ENCODE measurements around the gene MTHFD2.
"Not testable (repeated sequence)": the region's sequence is repeated elsewhere in the genome, so short reads cannot be mapped to it uniquely, and the experiment has no call there.

MTHFD2 gene

DNA sequence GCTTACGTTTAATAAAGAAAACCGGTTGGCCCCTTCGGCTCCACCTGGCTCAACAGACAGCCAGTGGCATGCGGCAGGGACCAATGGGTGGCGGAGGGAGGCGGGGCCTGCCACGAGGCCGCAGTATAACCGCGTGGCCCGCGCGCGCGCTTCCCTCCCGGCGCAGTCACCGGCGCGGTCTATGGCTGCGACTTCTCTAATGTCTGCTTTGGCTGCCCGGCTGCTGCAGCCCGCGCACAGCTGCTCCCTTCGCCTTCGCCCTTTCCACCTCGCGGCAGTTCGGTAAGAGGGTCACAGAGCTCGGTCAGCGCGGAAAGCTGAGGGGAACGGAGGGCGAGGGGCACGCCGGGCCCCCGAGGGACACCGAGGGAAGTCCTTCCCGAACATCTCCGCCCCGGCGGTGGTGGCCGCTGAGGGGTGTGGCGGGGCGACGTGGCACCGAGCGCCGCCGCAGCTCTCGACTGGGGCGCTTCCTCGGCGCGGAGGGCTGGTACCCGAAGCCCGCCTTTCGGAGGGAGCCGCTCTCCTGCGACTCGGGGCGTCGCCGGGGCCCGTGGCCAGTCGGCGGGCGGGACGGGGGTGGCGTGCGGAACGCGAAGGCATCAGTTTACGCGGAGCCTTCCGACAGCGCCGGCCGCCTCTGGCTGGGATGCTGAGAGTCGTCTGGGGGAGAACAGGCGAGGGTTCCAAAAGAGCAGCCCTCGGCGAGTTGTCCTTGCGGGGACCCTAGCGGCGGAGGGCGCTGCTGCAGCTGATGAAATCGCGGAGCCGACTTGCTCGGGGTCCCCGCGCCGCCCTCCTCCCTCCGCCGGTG lies at the start of gene MTHFD2:
Gene MTHFD2, plus strand, starts transcription at position 155 of the 814 bp plus-strand sequence. Its CDS starts 27 bp downstream, at position 182.
- DNase-seq, result peak; percentile 94

- no peak for DNase-seq
These were observed 49.2 kb upstream of the MTHFD2 start for GRCh38 chr2:74149247-74149525.

DNA sequence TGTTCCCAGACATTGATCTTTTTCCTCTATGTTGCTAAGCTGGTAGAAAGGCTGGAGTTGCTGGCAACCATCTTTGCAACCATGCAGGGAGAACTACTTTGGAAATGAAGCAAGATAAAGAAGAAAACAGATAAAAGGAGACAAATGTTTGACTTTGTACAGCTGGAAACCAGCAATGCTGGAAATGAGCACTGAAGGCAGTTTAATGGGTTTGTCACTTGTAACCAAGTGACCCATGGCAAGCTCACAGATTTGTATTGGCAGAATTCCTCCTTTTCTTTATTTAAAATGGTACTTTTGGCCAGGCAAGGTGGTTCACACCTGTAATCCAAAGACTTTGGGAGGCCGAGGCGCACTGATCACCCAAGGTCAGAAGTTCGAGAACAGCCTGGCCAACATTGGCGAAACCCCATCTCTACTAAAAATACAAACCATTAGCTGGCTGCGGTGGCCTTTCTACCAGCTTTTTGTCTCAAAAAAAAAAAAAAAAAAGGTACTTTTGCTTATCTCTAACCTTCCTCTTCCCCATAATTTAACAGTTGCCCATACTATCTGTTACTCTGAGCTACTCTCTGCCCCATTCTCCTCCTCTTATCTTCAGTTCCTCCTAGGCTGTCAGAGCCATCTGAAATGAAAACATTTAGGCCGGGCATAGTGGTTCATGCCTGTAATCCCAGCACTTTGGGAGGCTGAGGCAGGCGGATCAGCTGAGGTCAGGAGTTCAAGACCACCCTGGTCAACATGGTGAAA lies 48.7 kb upstream of the MTHFD2 start:
- no peak for DNase-seq

DNA sequence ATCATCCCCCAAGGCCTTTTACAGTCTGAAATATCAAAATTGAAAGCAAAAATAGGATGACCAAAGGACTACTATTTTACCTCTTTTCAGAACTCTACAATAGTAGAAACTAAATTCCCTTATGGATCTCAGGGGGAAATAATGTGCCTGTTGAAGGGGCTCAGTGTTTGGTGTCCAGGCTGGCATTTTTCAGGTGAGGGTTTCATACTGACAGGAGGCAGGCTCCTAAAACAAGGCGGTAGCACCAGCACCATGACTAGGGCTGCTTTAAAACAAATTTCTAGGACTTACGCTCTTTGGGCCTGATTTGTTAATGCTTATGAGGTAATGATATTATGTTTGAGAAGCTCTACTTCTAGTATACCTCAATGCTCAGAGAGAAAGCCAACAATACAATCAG lies 45.5 kb upstream of the MTHFD2 start:
- no peak for DNase-seq

- no peak for DNase-seq
These were observed 42.6 kb upstream of the MTHFD2 start for GRCh38 chr2:74155830-74156229.

DNA sequence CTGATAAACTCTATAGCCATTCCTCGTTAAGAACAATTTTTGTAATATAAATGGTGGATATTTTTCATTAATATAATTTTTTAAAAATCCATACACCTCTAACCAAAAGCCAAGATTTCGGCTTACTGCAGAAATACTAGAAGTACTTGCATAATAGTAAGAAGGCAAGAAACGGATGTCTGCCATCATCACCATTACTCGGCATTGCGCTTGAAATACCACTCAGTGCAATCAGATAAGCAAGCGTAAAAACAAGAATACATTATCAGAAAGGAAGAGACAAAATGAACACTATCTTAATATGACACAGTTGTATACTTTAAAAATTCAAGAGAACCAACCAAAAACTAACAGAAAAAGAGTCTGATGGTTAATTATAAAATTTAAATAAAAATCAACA lies 35.5 kb upstream of the MTHFD2 start:
- no peak for DNase-seq

GRCh38 chr2:74164761-74165160 lies 33.7 kb upstream of the MTHFD2 start:
- no peak for DNase-seq

DNA sequence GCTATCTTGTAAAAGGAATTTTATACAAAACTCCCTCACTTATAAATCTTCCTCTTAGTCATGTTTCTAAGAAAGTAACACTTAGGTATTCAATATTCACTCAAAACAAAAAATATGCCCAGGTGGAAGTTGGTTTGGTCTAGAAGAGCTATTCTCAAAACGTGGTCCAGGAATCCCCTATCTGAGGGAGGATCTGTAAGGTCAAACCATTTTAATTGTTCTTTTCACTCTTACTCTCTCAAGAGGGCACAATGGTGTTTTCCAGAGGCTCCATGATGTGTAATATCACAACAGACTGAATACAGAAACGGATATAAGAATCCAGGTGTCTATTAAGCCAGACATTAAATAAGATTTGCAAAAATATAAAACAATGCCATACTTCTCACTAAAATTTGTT lies 29.7 kb upstream of the MTHFD2 start:
- no peak for DNase-seq

- DNase-seq, result no peak
These were observed 23.5 kb upstream of the MTHFD2 start for GRCh38 chr2:74174909-74175308.

DNA sequence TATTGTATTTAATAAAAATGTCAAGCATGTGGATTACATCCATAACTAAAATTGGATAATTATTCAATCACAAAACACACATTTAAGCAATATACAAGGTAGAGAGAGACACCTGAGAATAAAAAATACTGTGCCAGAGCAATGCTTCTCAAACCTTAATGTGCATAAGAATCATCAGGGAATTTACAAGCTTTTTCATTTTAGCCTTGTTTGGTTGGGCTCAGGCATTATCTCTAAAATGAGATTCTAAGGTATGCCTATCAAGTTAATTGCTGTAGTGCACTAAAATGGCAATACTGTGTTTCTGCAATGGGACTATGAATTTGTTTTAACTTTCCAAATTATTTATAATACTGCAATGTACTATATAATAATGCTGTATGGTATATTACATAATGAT lies 20.7 kb upstream of the MTHFD2 start:
- no peak for DNase-seq

GRCh38 chr2:74178211-74179062 lies 20.0 kb upstream of the MTHFD2 start, which contains the start of gene MOB1A:
MOB1A (minus strand) TSS chr2:74178879; CDS start chr2:74178674, 205 bp downstream.
- peak; percentile 98 for DNase-seq

GRCh38 chr2:74179063-74179865 lies 19.2 kb upstream of the MTHFD2 start:
- DNase-seq, result no peak

GRCh38 chr2:74181739-74182138 lies 16.7 kb upstream of the MTHFD2 start:
- DNase-seq, result peak; percentile 95

DNA sequence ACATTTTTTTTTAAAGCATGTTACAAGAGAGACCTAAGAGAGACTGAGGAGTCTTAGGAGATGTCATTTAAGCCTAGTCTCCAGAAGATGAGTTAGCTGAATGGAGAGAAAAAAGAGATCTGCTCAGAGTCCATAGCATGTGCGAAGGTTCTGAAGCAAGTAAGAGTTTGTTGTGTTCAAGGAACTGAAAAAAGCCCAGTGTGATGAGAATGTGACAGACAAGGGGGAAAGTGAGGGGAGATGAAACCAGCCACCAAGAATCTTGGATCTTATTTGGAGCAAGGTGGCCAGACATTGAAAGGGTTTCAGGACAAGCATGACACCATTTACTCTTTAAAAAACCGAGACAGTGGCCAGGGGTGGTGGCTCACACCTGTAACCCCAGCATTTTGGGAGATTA lies 14.5 kb upstream of the MTHFD2 start:
- no peak for DNase-seq

- DNase-seq, result peak; percentile 96
These were observed 12.4 kb upstream of the MTHFD2 start for GRCh38 chr2:74186038-74186437.

DNA sequence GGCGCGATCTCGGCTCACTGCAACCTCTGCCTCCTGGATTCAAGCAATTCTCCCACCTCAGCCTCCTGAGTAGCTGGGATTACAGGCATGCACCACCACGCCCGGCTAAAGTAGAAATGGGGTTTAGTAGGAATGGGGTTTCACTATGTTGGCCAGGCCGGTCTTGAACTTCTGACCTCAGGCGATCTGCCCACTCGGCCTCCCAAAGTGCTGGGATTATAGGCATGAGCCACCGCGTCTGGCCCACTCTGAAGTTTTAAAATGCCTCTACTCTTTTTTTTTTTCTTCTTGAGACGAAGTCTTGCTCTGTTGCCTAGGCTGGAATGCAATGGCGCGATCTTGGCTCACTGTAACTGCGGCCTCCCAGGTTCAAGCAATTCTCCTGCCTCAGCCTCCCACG lies 11.7 kb upstream of the MTHFD2 start:
- not testable (repeated sequence) for DNase-seq

DNA sequence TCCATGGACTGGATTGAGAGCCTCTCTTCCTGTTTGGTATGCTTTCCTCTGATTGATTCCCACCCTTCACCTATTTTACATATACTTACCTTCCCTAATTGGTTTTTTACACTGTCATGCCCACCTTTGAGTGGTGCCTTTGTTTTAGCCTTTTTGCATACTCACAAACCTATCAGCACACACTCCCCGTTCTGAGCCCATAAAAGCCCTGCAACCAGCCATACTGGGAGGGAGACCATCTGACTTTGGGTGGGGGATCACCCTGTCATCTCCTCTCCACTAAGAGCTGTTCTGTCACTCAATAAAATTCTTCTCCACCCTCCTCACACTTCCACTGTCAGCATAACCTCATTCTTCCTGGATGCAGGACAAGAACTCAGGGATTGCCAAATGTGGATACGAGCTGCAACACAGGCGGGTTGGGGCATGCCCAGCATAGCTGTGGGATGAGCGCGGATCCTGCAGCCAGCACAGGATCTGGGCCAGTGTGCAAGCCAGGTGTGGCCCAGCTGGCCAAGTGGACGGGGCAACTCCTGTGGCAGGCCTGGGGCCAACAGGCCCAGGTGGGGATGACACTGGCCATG lies 10.3 kb upstream of the MTHFD2 start:
- DNase-seq, result no peak

GRCh38 chr2:74188696-74189095 lies 9.7 kb upstream of the MTHFD2 start:
- no peak for DNase-seq

DNA sequence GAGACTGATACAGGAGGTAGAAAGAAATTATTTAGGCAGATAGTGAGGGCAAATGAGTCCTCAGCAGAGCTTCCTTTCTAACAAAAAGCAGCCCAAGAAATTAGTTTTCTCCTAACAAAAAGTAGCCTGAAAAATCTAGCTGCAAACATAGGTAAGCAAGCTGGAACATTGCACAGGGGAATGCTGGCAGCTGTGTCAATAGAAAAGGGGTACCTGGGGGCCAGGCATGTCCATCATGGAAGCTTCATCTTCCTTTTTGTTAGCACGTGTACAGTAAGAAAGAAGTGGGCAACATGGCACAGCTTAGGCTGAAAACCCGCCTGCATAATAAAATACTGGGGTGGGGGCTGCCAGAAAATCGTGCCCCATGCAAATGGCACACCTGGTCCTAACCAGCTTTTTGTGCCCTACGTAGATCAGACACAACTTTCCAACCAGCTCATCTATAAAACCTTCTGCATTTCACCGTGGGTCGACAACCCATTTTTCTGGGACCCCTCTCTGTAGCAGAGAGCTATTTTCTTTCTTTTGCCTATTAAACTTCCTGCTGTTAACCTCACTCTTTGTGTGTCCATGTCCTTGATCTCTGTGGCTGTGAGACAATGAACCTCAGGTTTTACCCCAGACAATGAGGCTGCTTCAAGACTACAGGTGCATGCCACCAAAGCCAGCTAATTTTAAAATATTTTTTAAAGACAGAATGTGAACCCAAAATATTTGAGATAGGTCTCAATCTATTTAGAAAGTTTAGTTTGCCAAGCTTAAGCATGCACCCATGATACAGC lies 6.6 kb upstream of the MTHFD2 start:
- DNase-seq, result no peak

DNA sequence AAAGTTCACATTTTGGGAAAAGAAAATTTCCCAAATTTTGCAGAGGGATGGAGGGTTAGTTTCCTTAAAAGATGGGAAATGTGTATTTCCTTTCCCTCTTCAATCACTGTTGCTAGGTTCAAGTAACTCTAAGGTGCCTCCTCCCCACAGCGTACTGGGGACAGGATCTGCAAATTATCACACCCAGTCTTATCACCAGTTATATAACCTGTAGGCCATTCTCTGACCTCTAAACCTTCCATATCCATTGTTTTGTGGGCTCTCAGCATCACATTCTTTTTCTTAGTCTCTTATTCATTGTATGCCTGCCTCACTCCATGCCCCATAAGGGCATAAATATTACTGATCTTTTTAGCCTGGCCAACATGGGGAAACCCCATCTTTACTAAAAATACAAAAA lies 3.6 kb upstream of the MTHFD2 start:
- no peak for DNase-seq

DNA sequence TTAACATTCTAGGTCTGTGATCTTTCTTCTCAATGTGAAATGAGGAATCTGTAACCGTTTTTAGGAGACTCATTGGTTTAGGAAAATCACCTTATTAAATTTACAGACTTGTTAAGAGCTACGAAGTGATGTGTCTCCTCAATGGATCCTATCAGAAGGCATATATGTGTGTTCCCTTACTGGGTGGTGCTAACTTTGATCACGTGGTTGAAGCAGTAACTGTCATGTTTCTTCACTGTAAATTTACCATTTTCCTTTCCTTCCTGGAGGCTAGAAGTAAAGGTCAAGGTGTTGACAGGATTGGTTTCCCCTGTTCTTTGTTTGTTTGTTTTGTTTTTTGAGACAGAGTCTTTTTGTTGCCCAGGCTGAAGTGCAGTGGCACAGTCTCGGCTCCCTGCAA lies 1.4 kb upstream of the MTHFD2 start:
- no peak for DNase-seq

Measured in SIG-M5 (cell line).